WERI-Rb-1 (cell line): ENCODE data around the gene MYOM3.
"Not testable (repeated sequence)": the region's sequence is repeated elsewhere in the genome, so short reads cannot be mapped to it uniquely, and the experiment has no call there.

Experiments used
- DNase-seq: peaks from one replicate; pipeline ENCODE4 v3.0.0-alpha.2; 2020
- H3K27ac ChIP-seq: fragments of 250-450 bp; sonication (Bioruptor Pico); 2 replicates; pipeline ENCODE4 v1.5.1; 2020; ENCODE audit warnings: mild to moderate bottlenecking, moderate library complexity
- H3K27me3 ChIP-seq: fragments of 250-450 bp; sonication (Bioruptor Pico); 2 replicates; pipeline ENCODE4 v1.5.1; 2021; ENCODE audit warnings: mild to moderate bottlenecking, low read depth, moderate library complexity; ENCODE audit not compliant: insufficient read depth, severe bottlenecking
- H3K36me3 ChIP-seq: fragments of 250-450 bp; sonication (Bioruptor Pico); 2 replicates; pipeline ENCODE4 v1.5.1; 2020; ENCODE audit warnings: mild to moderate bottlenecking, moderate library complexity
- H3K4me3 ChIP-seq: 2 replicates; pipeline ENCODE4 v1.5.1; 2011; ENCODE audit warnings: low read depth, mild to moderate bottlenecking, control low read depth, low read length
- H3K9me3 ChIP-seq: fragments of 250-450 bp; sonication (Bioruptor Pico); 2 replicates; pipeline ENCODE4 v1.5.1; 2021; ENCODE audit warnings: mild to moderate bottlenecking, moderate library complexity; ENCODE audit not compliant: severe bottlenecking
- TF ChIP-seq, protein P1 (sequence below): IDR thresholded peaks from 2 replicates; pipeline ENCODE4 v1.5.1; 2011; ENCODE audit warnings: low read depth, mild to moderate bottlenecking, control low read depth, inconsistent platforms, low read length

MYOM3 gene

DNA sequence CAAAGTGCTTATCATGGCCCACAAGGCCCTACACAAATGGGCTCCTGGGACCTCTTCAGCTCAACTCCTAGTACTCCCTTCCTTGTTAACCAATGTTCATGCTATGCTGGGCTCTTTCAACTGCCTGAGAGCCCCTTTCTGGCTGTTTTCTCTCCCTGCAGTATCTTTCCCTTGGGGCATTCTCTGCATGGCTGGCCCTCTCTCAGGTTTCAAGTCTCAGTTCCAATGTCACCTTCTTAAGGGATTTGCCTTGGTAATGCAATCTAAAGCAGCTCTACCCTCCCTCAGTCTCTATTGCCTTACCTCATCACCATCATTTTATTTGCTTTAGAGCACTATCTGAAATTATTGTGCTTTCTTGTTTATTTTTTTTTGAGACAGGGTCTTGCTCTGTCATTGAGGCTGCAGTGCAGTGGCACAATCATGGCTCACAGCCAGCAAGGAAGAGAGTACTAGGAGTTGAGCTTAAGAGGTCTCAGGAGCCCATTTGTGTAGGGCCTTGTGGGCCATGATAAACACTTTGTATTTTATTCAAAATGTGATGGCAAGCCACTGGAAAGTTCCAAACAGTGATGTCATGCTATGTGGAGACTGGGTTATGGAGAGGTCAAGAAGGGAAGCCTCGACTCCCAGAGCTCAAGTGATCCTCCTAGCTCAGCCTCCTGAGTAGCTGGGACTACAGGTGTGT lies 68.4 kb downstream of the MYOM3 start:
- TF ChIP-seq, protein P1, sequence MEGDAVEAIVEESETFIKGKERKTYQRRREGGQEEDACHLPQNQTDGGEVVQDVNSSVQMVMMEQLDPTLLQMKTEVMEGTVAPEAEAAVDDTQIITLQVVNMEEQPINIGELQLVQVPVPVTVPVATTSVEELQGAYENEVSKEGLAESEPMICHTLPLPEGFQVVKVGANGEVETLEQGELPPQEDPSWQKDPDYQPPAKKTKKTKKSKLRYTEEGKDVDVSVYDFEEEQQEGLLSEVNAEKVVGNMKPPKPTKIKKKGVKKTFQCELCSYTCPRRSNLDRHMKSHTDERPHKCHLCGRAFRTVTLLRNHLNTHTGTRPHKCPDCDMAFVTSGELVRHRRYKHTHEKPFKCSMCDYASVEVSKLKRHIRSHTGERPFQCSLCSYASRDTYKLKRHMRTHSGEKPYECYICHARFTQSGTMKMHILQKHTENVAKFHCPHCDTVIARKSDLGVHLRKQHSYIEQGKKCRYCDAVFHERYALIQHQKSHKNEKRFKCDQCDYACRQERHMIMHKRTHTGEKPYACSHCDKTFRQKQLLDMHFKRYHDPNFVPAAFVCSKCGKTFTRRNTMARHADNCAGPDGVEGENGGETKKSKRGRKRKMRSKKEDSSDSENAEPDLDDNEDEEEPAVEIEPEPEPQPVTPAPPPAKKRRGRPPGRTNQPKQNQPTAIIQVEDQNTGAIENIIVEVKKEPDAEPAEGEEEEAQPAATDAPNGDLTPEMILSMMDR = no peak
- Histone ChIP-seq H3K9me3 (no peaks in the 10 kb centered on the region), H3K4me3 (no peak overlapping the region), H3K36me3 (no peaks in the 10 kb centered on the region), H3K27ac (no peak overlapping the region), H3K27me3 (no peaks in the 10 kb centered on the region)
- no peak for DNase-seq

DNA sequence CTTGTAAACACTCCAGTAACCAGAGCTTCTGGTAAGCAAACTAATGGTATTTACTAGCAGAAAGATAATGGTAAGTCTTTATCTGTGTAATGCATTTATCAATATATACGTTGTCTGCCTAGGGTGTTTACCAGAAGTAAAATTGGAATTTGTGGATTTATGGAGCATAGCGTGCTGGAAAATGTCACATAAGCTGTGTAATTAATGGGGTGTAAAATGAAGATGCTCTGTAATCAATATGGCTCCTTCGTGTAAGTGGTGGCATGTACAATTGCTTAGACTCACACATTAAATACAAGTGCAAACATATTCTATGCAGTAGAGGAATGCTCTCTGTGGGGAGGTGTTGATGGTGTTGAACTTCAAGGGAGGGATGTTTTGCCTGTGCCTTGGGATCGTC lies 69.6 kb downstream of the MYOM3 start:
- H3K9me3 ChIP-seq = no peaks in the 10 kb centered on the region
- no peak overlapping the region for H3K27ac ChIP-seq
- no peak for DNase-seq
- no peak overlapping the region for H3K4me3 ChIP-seq
- H3K27me3 ChIP-seq = no peaks in the 10 kb centered on the region
- H3K36me3 ChIP-seq = no peaks in the 10 kb centered on the region
- TF ChIP-seq, protein P1 = no peak

DNA sequence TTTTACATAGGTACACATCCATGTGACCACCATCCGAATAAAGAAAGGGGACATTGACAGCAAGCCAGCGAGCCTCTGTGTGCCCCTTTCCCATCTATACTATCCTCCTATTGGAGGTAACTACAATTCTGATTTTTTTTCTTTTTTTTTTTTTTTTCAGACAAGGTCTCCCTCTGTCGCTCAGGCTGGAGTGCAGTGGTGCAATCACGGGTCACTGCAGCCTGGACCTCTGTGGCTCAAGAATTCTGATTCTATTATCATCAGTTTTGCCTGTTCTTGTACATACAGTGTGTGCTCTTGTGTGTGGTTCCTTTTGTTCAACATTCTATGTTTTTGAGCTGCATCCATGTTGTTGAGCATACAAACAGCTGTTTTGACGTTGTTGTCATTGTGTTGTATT lies 75.8 kb downstream of the MYOM3 start:
- Histone ChIP-seq H3K36me3 (no peaks in the 10 kb centered on the region), H3K4me3 (no peak overlapping the region), H3K27me3 (no peaks in the 10 kb centered on the region)

DNA sequence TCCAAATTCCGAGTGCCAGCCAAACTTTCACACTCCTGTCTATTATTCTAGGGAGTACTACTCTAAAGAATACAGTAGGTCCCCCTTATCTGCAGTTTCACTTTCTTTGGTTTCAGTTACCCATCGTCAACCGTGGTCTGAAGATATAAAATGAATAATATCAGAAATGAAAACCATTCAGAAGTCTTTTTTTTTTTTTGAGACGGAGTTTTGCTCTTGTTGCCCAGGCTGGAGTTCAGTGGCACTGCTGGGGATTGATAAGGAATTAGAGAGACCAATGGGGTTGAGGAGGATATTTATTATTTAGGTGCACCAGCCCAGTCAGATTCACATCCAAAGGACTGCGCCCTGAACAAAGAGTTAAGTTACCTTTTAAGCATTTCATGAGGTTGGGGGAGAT lies 79.0 kb downstream of the MYOM3 start:
- DNase-seq = no peak
- TF ChIP-seq, protein P1 = no peak
- no peak overlapping the region for H3K4me3 ChIP-seq
- no peaks in the 10 kb centered on the region for H3K36me3 ChIP-seq
- no peaks in the 10 kb centered on the region for H3K27me3 ChIP-seq
- H3K27ac ChIP-seq = no peak overlapping the region
- no peaks in the 10 kb centered on the region for H3K9me3 ChIP-seq

More for the DNA sequence above, 75.8 kb downstream of the MYOM3 start:
- Histone ChIP-seq H3K9me3 (no peaks in the 10 kb centered on the region), H3K27ac (no peak overlapping the region)
- no peak for DNase-seq
- TF ChIP-seq, protein P1 = no peak

DNA sequence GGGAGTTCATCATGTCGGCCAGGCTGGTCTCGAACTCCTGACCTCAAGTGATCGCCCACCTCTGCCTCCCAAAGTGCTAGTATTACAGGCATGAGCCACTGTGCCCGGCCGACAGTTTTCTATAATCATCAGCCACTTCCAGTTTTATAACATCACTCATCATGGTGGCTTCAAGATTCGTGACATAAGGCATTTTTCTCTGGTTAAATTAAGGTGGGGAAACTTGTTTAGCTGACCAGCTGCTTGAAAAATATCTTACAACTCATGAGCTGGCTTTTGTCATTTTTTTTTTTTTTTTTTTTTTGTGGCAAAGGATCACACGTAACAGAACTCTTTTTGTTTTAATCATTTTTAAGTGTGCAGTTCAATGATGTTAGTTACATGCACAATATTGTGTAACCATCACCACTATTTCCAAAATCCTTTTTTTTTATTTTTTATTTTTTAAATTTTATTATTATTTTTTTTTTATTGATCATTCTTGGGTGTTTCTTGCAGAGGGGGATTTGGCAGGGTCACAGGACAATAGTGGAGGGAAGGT lies 80.9 kb downstream of the MYOM3 start:
- not testable (repeated sequence) for H3K27ac ChIP-seq, DNase-seq, H3K4me3 ChIP-seq, H3K27me3 ChIP-seq, H3K9me3 ChIP-seq, H3K36me3 ChIP-seq

DNA sequence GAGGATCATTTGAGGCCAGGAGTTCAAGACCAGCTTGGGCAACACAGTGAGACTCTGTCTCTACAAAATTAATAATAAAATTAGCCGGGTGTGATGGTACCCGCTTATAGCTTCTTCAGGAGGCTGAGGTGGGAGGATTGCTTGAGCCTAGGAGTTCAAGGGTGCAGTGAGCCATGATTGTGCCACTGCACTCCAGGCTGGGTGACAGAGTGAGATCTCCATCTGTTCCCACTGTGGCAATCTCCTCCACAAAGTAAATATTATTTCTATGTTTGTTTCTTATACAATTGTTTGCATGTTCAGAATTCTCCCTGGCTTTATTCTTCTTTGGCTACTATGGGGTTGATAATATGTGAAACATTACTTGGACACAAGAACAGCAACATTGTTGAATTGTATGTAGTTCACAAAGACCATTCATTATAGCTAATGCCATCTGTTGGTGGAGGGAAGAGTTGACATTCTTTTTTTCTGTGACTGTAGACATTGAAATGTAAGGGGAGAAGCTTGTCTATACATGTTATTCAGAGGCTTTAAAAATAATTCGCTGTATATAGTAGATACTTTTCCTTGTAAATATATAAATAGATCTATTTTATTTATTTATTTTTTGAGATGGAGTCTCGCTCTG lies 84.0 kb downstream of the MYOM3 start:
- Histone ChIP-seq H3K4me3 (no peak overlapping the region), H3K36me3 (no peaks in the 10 kb centered on the region), H3K9me3 (no peaks in the 10 kb centered on the region), H3K27ac (no peak overlapping the region), H3K27me3 (no peaks in the 10 kb centered on the region)
- no peak for DNase-seq
- TF ChIP-seq, protein P1 = peak; percentile 27; the same call in 1 of the 2 replicates
